Testis (tissue), 2 donors: Measurements from ENCODE around the gene WRAP73.

Experiments used
- CTCF ChIP-seq, 3 experiments: fragments of 450-650 bp in 2 of 3; fragments of 200-600 bp in 1 of 3; sonication (generic) in 1 of 3; IDR thresholded peaks; one replicate each; pipeline ENCODE4 v1.5.1; 2016 to 2019; ENCODE audit warnings: antibody characterized with exemption in 3 of 3, mild to moderate bottlenecking in 2 of 3, moderate library complexity in 1 of 3
- POLR2A ChIP-seq: fragments of 450-650 bp; IDR thresholded peaks from one replicate; pipeline ENCODE4 v1.6.1; 2017; ENCODE audit warnings: antibody characterized with exemption, mild to moderate bottlenecking, moderate library complexity

DNA sequence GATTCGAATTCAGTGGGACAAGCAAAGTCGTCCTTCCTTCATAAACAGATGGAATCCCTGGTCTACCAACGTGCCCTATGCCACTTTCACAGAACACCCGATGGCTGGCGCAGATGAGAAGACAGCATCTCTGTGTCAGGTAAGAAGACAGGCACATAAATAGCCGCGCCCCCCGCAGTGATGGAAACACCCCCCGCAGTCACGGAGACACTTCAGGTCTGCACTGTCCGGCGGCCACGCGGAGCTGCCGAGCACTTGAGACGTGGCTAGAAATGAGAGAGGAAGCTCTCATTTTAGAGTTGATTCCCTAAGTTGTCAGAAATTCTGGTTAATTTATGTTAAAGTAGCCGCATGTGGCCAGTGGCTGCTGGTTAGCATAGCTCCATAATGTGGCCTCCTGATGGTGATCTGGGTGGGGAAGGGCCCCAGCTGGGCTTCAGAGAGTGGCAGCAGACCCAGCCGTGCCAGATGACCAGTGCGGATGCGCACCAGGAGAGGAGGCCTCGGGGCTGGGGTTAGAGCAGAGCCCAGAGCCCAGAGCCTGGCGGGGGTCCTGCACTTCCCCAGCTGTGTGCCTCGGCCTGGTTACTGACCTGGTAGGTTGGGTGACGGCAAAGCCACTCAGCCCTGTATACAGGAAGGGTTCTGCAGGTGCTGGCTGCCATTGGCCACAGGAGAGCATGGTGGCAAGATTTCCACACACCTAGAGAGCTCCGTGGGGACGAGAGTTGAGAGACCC lies 22.2 kb downstream of the WRAP73 start:
- TF ChIP-seq CTCF (IDR thresholded peaks at IDR 0.05) (no peak), POLR2A (no peak)
